Measurements from ENCODE around the gene RIMBP2. TPM values are rescaled to one million over a fixed set of nuclear protein-coding genes. Genes with fewer than 3 reads are reported as not detected.
A peak's percentile ranks its signal among the peaks of the same experiment; 100 is the strongest.

Gene RIMBP2
- total and polyA plus RNA-seq, 9 of the 15 experiments (the other 6 are each of a cell fraction or from before 2014, with no cell fraction given): not detected

GRCh38 chr12:130696379-130697100, 19.6 kb downstream of the RIMBP2 start (continued):
- no peak for TF ChIP-seq NBN (IDR thresholded peaks at IDR 0.05; ENCODE audit: low read depth)
- peak; percentile 92 for TF ChIP-seq C11orf30 (IDR thresholded peaks at IDR 0.05; ENCODE audit: low read depth)
- no peak for TF ChIP-seq FOSL1 (tag; conservative IDR thresholded peaks at IDR 0.05)

- intact Hi-C loops (cut with micrococcal nuclease) (no loop called here), in situ Hi-C loops (cut with MboI) (no loop called here)
- H3K9me1 ChIP-seq (ENCODE audit: control insufficient read depth, insufficient read depth, low read length): no peaks in the 10 kb centered on the region
- no peak overlapping the region for H3K4me3 ChIP-seq
- no peak overlapping the region for H3K27ac ChIP-seq (ENCODE audit: extremely low read depth, low read depth, low read length)
- H3K4me2 ChIP-seq (ENCODE audit: insufficient read depth, low read length): no peak overlapping the region
- no peaks in the 10 kb centered on the region for H3K9me3 ChIP-seq (replicated peaks; ENCODE audit: control insufficient read depth, insufficient read depth, low read depth, low read length)
- ATAC-seq (no peak), DNase-seq (ENCODE audit: extremely low read depth in 1 of 4, low spot score in 3 of 4) (no peak), FAIRE-seq (no peak)
- no peak overlapping the region for H3K9ac ChIP-seq (ENCODE audit: insufficient read depth in 1 of 2, low read depth in 2 of 2, low read length in 2 of 2)
- WGBS (ENCODE audit: insufficient coverage, low coverage, missing lambda C conversion rate): 0% methylated on average over 6 of the region's 6 CpGs
- CTCF ChIA-PET (ENCODE audit: low intra/inter-chr PET ratio): no interaction called here
- no peaks in the 10 kb centered on the region for H3K4me1 ChIP-seq (replicated peaks in 1 of 2; ENCODE audit: control insufficient read depth in 2 of 2, insufficient read depth in 2 of 2, low read length in 2 of 2)
- no peaks in the 10 kb centered on the region for H3K36me3 ChIP-seq (ENCODE audit: control insufficient read depth, insufficient read depth, low read length)
- peaks cover 29 to 69% of the 10 kb centered on the region in 2 experiments for H3K27me3 ChIP-seq (ENCODE audit: control insufficient read depth in 2 of 2, insufficient read depth in 2 of 2, low read length in 2 of 2)
- no peak overlapping the region for H2AFZ ChIP-seq (ENCODE audit: low read depth, low read length)
- no peaks in the 10 kb centered on the region for H3K79me2 ChIP-seq (ENCODE audit: control insufficient read depth, insufficient read depth, low read length)
- H4K20me1 ChIP-seq (replicated peaks; ENCODE audit: control insufficient read depth, insufficient read depth, low read length): no peaks in the 10 kb centered on the region
- BruUV-seq (replicated peaks): no TSS peak
- POLR2A ChIA-PET: no interaction called here
- TF ChIP-seq ASH1L (IDR thresholded peaks at IDR 0.05; ENCODE audit: borderline replicate concordance, low read depth, partially characterized antibody) (no peak), YBX1 (IDR thresholded peaks at IDR 0.05) (no peak), SMARCE1 (IDR thresholded peaks at IDR 0.05) (no peak), ILK (tag; IDR thresholded peaks at IDR 0.05; ENCODE audit: borderline replicate concordance, low read depth) (no peak), CBX5 (IDR thresholded peaks at IDR 0.05; ENCODE audit: borderline replicate concordance, low read depth) (no peak), ARID1B (IDR thresholded peaks at IDR 0.05) (no peak), NFYB (IDR thresholded peaks at IDR 0.05; ENCODE audit: extremely low read depth, insufficient read length) (no peak), E4F1 (CRISPR knock-in tag; IDR thresholded peaks at IDR 0.05; ENCODE audit: borderline replicate concordance) (no peak), RFX7 (CRISPR knock-in tag; IDR thresholded peaks at IDR 0.05) (no peak)
- TF ChIP-seq, protein P1, sequence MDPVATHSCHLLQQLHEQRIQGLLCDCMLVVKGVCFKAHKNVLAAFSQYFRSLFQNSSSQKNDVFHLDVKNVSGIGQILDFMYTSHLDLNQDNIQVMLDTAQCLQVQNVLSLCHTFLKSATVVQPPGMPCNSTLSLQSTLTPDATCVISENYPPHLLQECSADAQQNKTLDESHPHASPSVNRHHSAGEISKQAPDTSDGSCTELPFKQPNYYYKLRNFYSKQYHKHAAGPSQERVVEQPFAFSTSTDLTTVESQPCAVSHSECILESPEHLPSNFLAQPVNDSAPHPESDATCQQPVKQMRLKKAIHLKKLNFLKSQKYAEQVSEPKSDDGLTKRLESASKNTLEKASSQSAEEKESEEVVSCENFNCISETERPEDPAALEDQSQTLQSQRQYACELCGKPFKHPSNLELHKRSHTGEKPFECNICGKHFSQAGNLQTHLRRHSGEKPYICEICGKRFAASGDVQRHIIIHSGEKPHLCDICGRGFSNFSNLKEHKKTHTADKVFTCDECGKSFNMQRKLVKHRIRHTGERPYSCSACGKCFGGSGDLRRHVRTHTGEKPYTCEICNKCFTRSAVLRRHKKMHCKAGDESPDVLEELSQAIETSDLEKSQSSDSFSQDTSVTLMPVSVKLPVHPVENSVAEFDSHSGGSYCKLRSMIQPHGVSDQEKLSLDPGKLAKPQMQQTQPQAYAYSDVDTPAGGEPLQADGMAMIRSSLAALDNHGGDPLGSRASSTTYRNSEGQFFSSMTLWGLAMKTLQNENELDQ (CRISPR knock-in tag; IDR thresholded peaks at IDR 0.05; ENCODE audit: borderline replicate concordance): no peak
Measured at GRCh38 chr12:130695061-130695460, 21.0 kb downstream of the RIMBP2 start.

Data from K562 (cell line).